KMS-11 (cell line): ENCODE results near the gene PTPRK.

Source experiments
- H2AFZ ChIP-seq: fragments of 200-600 bp; sonication (generic); 2 replicates; pipeline ENCODE4 v1.6.1; 2016; ENCODE audit warnings: antibody characterized with exemption, mixed run types, low read depth
- H3K27ac ChIP-seq: fragments of 200-600 bp; sonication (generic); 2 replicates; pipeline ENCODE4 v1.6.1; 2016; ENCODE audit warnings: mild to moderate bottlenecking, mixed run types
- H3K27me3 ChIP-seq: fragments of 200-600 bp; sonication (generic); 2 replicates; pipeline ENCODE4 v1.6.1; 2017; ENCODE audit warnings: mild to moderate bottlenecking, low read depth, mixed run types, moderate library complexity; ENCODE audit not compliant: insufficient read depth
- H3K36me3 ChIP-seq: fragments of 200-600 bp; sonication (generic); 2 replicates; pipeline ENCODE4 v1.6.1; 2017; ENCODE audit warnings: mild to moderate bottlenecking, mixed run types; ENCODE audit not compliant: insufficient read depth
- H3K4me1 ChIP-seq: fragments of 200-600 bp; sonication (generic); 2 replicates; pipeline ENCODE4 v1.6.1; 2016; ENCODE audit warnings: mild to moderate bottlenecking, low read depth, mixed run types; ENCODE audit not compliant: poor library complexity, severe bottlenecking
- H3K4me2 ChIP-seq: fragments of 200-600 bp; sonication (generic); 2 replicates; pipeline ENCODE4 v1.7.0; 2016; ENCODE audit warnings: mild to moderate bottlenecking, mixed run types
- H3K4me3 ChIP-seq: fragments of 200-600 bp; sonication (generic); IDR thresholded peaks from 2 replicates; pipeline ENCODE4 v1.6.1; 2017; ENCODE audit warnings: low read depth, low read length, mixed read lengths; ENCODE audit not compliant: insufficient read depth
- H3K79me2 ChIP-seq: fragments of 200-600 bp; sonication (generic); 2 replicates; pipeline ENCODE4 v1.6.1; 2016; ENCODE audit warnings: low read depth, mixed run types; ENCODE audit not compliant: insufficient read depth
- H3K9ac ChIP-seq: fragments of 200-600 bp; sonication (generic); 2 replicates; pipeline ENCODE4 v1.6.1; 2016; ENCODE audit warnings: mild to moderate bottlenecking, mixed run types
- H4K20me1 ChIP-seq: fragments of 200-600 bp; sonication (generic); 2 replicates; pipeline ENCODE4 v1.6.1; 2016; ENCODE audit warnings: mild to moderate bottlenecking, mixed run types; ENCODE audit not compliant: insufficient read depth
- TF ChIP-seq, protein P1 (sequence below): fragments of 200-600 bp; sonication (generic); conservative IDR thresholded peaks from 2 replicates; pipeline ENCODE4 v1.6.1; 2017; ENCODE audit warnings: low read depth, mild to moderate bottlenecking, antibody characterized with exemption, low read length, moderate library complexity, mixed read lengths

PTPRK gene

DNA sequence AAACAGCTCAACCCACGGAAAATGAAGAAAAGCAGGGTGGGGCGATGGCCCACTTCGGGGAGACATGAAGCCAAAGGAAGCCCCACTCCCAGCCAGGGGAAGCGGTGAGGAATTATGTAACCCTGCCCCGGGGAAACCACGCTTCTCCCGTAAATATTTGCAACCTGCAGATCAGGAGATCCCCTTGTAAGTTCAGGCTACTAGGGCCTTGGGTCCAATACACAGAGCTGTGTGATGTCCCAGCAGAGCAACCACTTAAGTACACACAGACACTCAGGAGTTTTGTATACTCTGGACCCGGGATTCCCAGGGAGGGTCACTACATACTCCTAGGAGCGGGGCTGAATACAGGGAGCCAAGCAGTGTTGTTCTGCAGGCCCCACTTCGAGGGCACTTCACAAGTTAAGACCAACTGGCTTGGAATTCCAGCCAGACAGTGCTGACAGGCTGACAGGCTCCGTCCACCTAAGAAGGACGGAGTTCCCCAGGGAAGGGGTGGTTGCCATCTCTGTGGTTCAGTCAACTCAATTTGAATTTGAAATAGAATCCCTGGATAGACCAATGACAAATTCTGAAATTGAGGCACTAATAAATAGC lies 318.1 kb downstream of the PTPRK start:
- no peaks in the 10 kb centered on the region for H3K36me3 ChIP-seq
- no peak overlapping the region for H3K27ac ChIP-seq
- no peaks in the 10 kb centered on the region for H3K27me3 ChIP-seq
- TF ChIP-seq, protein P1, sequence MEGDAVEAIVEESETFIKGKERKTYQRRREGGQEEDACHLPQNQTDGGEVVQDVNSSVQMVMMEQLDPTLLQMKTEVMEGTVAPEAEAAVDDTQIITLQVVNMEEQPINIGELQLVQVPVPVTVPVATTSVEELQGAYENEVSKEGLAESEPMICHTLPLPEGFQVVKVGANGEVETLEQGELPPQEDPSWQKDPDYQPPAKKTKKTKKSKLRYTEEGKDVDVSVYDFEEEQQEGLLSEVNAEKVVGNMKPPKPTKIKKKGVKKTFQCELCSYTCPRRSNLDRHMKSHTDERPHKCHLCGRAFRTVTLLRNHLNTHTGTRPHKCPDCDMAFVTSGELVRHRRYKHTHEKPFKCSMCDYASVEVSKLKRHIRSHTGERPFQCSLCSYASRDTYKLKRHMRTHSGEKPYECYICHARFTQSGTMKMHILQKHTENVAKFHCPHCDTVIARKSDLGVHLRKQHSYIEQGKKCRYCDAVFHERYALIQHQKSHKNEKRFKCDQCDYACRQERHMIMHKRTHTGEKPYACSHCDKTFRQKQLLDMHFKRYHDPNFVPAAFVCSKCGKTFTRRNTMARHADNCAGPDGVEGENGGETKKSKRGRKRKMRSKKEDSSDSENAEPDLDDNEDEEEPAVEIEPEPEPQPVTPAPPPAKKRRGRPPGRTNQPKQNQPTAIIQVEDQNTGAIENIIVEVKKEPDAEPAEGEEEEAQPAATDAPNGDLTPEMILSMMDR, result no peak
- no peaks in the 10 kb centered on the region for H3K79me2 ChIP-seq
- no peak overlapping the region for H3K4me3 ChIP-seq
- H3K4me1 ChIP-seq, result no peaks in the 10 kb centered on the region
- H3K9ac ChIP-seq, result no peak overlapping the region
- no peaks in the 10 kb centered on the region for H4K20me1 ChIP-seq
- H3K4me2 ChIP-seq, result no peak overlapping the region
- no peak overlapping the region for H2AFZ ChIP-seq

DNA sequence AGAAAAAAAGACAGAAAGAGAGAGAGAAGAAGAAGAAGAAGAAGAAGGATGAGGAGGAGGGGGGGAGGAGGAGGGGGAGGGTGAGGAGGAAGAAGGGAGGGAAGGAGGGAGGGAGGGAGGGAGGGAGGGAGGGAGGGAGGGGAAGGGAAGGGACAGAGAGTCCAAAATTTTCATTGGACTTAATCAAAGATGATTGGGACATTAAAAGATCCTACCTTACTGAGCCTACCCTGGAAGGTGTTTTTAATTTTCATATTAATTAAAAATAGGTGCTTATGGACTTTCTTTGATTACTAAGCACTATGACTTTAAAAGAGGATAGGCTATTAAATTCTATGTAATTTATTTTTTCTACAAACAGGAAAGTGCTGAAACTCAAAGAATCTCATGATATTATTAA lies 319.6 kb downstream of the PTPRK start:
- Histone ChIP-seq H3K4me3 (no peak overlapping the region), H3K27ac (no peak overlapping the region), H3K4me1 (no peaks in the 10 kb centered on the region), H4K20me1 (no peaks in the 10 kb centered on the region), H3K4me2 (no peak overlapping the region), H3K9ac (no peak overlapping the region), H3K79me2 (no peaks in the 10 kb centered on the region), H3K27me3 (no peaks in the 10 kb centered on the region), H2AFZ (no peak overlapping the region), H3K36me3 (no peaks in the 10 kb centered on the region)
- TF ChIP-seq, protein P1, result no peak

DNA sequence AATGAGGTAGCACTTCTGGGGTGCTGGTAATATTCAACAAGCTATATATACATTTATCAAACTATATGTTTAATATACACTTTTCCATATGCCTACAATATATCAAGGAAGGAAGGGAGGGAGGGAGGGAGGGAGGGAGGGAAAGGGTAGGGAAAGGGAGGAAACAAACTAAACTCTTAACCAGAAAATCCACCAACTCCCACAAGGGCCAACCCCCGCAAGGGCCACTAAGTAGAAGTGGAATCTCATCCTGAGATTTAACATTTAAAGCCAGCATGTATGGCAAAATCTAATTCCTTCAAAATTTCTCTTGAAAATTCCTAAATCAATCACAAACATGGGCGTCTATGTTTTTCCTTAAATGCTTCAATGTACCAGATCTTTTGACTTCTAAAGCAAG lies 320.9 kb downstream of the PTPRK start:
- TF ChIP-seq, protein P1, result no peak
- Histone ChIP-seq H3K9ac (no peak overlapping the region), H3K79me2 (no peaks in the 10 kb centered on the region), H3K27ac (no peak overlapping the region), H3K27me3 (no peaks in the 10 kb centered on the region), H4K20me1 (no peaks in the 10 kb centered on the region), H3K4me2 (no peak overlapping the region), H3K36me3 (no peaks in the 10 kb centered on the region), H2AFZ (no peak overlapping the region), H3K4me3 (no peak overlapping the region), H3K4me1 (no peaks in the 10 kb centered on the region)

DNA sequence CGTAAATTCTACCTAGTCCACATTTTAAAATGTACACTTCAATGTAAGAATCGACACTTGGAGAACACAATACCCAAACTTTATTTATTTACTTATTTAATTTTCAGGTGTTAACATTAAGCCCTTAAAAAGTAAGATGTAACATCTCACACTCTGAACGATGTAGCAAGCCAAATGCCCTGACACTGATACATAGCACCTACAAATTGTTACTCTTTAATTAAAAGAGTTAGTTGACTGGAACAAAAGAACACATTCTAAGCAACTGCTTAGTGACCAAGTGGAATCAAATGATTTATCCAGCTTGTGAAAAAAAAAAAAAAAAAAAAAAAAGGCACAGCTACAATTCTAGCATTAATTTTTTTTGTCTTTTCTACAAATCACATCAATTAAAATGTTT lies 327.4 kb downstream of the PTPRK start:
- Histone ChIP-seq H3K4me1 (no peaks in the 10 kb centered on the region), H4K20me1 (no peaks in the 10 kb centered on the region), H2AFZ (no peak overlapping the region), H3K9ac (no peak overlapping the region), H3K79me2 (no peaks in the 10 kb centered on the region), H3K4me3 (no peak overlapping the region), H3K36me3 (no peaks in the 10 kb centered on the region), H3K4me2 (no peak overlapping the region), H3K27me3 (no peaks in the 10 kb centered on the region), H3K27ac (no peak overlapping the region)
- TF ChIP-seq, protein P1, result no peak
